Activated CD8-positive, alpha-beta memory T cell treated with anti-CD3 and anti-CD28 coated beads, Interleukin-2, amount 50 U/mL, for 24 hours (primary cell): ENCODE measurements around the gene RASAL3.

Experiments
- DNase-seq: peaks from one replicate; pipeline ENCODE4 v3.0.0-alpha.2; 2020; ENCODE audit errors: extremely low read depth

Gene RASAL3

GRCh38 chr19:15449620-15450527, 14.5 kb downstream of the RASAL3 start, which contains the start of gene WIZ:
Gene WIZ (minus strand): TSS chr19:15449956. CDS start chr19:15448307, 1,649 bp downstream.
- DNase-seq, result peak; percentile 63

GRCh38 chr19:15448778-15449619, 15.3 kb downstream of the RASAL3 start:
- no peak for DNase-seq

GRCh38 chr19:15448044-15448777, 16.1 kb downstream of the RASAL3 start:
- DNase-seq, result no peak

GRCh38 chr19:15447057-15447456, 17.3 kb downstream of the RASAL3 start:
- no peak for DNase-seq

GRCh38 chr19:15445807-15446376, 18.5 kb downstream of the RASAL3 start:
- no peak for DNase-seq

- no peak for DNase-seq
Measured at GRCh38 chr19:15445227-15445605, 19.1 kb downstream of the RASAL3 start.

- DNase-seq, result no peak
Measured at GRCh38 chr19:15444505-15445226, 19.7 kb downstream of the RASAL3 start.

GRCh38 chr19:15443838-15444237, 20.5 kb downstream of the RASAL3 start:
- no peak for DNase-seq

GRCh38 chr19:15443325-15443724, 21.0 kb downstream of the RASAL3 start:
- no peak for DNase-seq

GRCh38 chr19:15442142-15442920, 22.0 kb downstream of the RASAL3 start:
- DNase-seq, result no peak

GRCh38 chr19:15441317-15441716, 23.0 kb downstream of the RASAL3 start:
- DNase-seq, result no peak

GRCh38 chr19:15439821-15440641, 24.3 kb downstream of the RASAL3 start:
- DNase-seq, result no peak

GRCh38 chr19:15439078-15439799, 25.1 kb downstream of the RASAL3 start:
- DNase-seq, result no peak

GRCh38 chr19:15438577-15438976, 25.8 kb downstream of the RASAL3 start:
- no peak for DNase-seq

- no peak for DNase-seq
Measured at GRCh38 chr19:15438124-15438496, 26.2 kb downstream of the RASAL3 start.

- no peak for DNase-seq
Measured at GRCh38 chr19:15437355-15438123, 26.8 kb downstream of the RASAL3 start.

- no peak for DNase-seq
Measured at GRCh38 chr19:15436826-15437110, 27.6 kb downstream of the RASAL3 start.
